GM20000 (cell line): Measurements from ENCODE around the gene NBAS.

Source experiments
- DNase-seq: peaks from one replicate; pipeline ENCODE4 v3.0.0; 2012; ENCODE audit warnings: low spot score
- CTCF ChIP-seq: IDR thresholded peaks from 2 replicates; pipeline ENCODE4 v1.5.1; 2012; ENCODE audit warnings: mild to moderate bottlenecking, control low read depth; ENCODE audit errors: extremely low read depth, missing control alignments

The NBAS gene

GRCh38 chr2:15577071-15577735, 16.1 kb upstream of the NBAS start:
- peak; percentile 68 for TF ChIP-seq CTCF

GRCh38 chr2:15571729-15572128, 10.6 kb upstream of the NBAS start:
- no peak for DNase-seq
- no peak for TF ChIP-seq CTCF

More at GRCh38 chr2:15577071-15577735, 16.1 kb upstream of the NBAS start:
- peak; percentile 66 for DNase-seq

- TF ChIP-seq CTCF, result no peak
- no peak for DNase-seq
Observed at GRCh38 chr2:15570104-15570503, 9.0 kb upstream of the NBAS start.

GRCh38 chr2:15568874-15569273, 7.7 kb upstream of the NBAS start:
- no peak for DNase-seq
- TF ChIP-seq CTCF, result no peak

- no peak for TF ChIP-seq CTCF
- DNase-seq, result no peak
Observed at GRCh38 chr2:15566912-15567311, 5.8 kb upstream of the NBAS start.

GRCh38 chr2:15565994-15566671, 5.0 kb upstream of the NBAS start:
- DNase-seq, result no peak
- no peak for TF ChIP-seq CTCF

- no peak for DNase-seq
- no peak for TF ChIP-seq CTCF
Observed at GRCh38 chr2:15565392-15565791, 4.3 kb upstream of the NBAS start.
